HL-60 (cell line): Measurements from ENCODE around the gene PC.

Source experiments
- DNase-seq, 2 experiments: peaks; one replicate each; pipeline ENCODE4 v3.0.0-alpha.2; 2010 to 2020; ENCODE audit warnings: low read depth in 1 of 2, low spot score in 1 of 2
- H3K27ac ChIP-seq: fragments of 250-450 bp; sonication (Bioruptor Pico); replicated peaks from 2 replicates; pipeline ENCODE4 v1.5.1; 2020; ENCODE audit warnings: mild to moderate bottlenecking, moderate library complexity
- H3K27me3 ChIP-seq: fragments of 250-450 bp; sonication (Bioruptor Pico); 2 replicates; pipeline ENCODE4 v1.5.1; 2021; ENCODE audit warnings: mild to moderate bottlenecking, moderate library complexity; ENCODE audit not compliant: insufficient read depth, poor library complexity, severe bottlenecking
- H3K4me3 ChIP-seq: replicated peaks from 2 replicates; pipeline ENCODE4 v1.5.1; 2011; ENCODE audit warnings: mild to moderate bottlenecking, control low read depth, low read length; ENCODE audit not compliant: insufficient read depth
- GABPA ChIP-seq: IDR thresholded peaks from 2 replicates; pipeline ENCODE4 v1.6.1; 2012; ENCODE audit warnings: low read depth
- POLR2AphosphoS5 ChIP-seq: IDR thresholded peaks from 2 replicates; pipeline ENCODE4 v1.6.1; 2012; ENCODE audit warnings: low read depth
- SPI1 ChIP-seq: IDR thresholded peaks from 2 replicates; pipeline ENCODE4 v1.6.1; 2012; ENCODE audit warnings: low read depth, mild to moderate bottlenecking, borderline replicate concordance
- TF ChIP-seq, protein P1 (sequence below): IDR thresholded peaks from one replicate; pipeline ENCODE4 v1.5.1; 2011; ENCODE audit warnings: low read length, control low read depth, inconsistent platforms; ENCODE audit not compliant: insufficient read depth
- TF ChIP-seq, protein P2 (sequence below): IDR thresholded peaks from 2 replicates; pipeline ENCODE4 v1.6.1; 2012; ENCODE audit warnings: low read depth; ENCODE audit not compliant: insufficient replicate concordance

PC gene

DNA sequence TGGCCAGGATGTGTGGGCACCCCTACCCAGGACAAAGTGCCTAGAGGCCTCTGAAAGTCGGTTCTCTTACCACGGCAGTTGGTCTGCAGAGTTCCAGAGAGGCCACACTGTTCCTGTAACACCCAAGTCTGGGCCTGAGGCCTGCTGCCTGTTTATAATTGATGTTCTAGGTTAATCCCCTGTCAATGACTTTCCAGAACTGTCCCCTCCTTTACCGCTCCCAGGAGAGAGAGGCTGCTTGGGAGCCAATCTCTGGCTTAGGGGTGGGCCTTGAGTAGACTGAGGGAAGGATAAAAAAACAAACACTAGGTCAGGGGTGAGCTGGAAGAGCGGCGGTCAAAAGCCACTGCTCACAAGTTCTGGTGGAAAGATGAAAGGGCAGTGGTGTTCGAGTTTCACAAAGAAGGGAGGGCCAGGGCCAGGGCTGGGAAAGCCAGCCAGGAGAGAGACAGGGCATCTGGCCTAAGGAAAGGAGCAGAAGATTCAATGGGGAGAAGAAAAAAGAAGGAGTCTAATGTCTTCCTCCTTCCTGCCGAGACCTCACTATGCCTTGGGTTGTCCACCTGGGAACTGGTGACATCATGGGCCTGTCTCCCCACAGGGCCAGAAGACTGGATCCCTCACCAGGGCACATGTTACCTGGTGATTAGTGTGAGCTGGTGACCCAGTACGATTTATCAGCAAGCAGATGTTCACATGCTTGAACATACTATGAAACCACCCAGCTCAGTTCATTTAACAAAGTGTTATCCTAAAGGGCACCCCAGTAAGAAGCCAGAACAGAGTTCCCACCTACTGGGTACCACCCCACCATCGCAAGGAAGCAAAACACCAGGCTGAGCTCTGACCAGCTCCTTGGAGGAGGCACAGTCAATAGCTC is 50.2 kb downstream of the PC start:
- Histone ChIP-seq H3K27me3 (no peaks in the 10 kb centered on the region), H3K27ac (no peak overlapping the region), H3K4me3 (no peak overlapping the region)
- TF ChIP-seq GABPA (no peak), SPI1 (no peak), POLR2AphosphoS5 (no peak)
- TF ChIP-seq, protein P1, sequence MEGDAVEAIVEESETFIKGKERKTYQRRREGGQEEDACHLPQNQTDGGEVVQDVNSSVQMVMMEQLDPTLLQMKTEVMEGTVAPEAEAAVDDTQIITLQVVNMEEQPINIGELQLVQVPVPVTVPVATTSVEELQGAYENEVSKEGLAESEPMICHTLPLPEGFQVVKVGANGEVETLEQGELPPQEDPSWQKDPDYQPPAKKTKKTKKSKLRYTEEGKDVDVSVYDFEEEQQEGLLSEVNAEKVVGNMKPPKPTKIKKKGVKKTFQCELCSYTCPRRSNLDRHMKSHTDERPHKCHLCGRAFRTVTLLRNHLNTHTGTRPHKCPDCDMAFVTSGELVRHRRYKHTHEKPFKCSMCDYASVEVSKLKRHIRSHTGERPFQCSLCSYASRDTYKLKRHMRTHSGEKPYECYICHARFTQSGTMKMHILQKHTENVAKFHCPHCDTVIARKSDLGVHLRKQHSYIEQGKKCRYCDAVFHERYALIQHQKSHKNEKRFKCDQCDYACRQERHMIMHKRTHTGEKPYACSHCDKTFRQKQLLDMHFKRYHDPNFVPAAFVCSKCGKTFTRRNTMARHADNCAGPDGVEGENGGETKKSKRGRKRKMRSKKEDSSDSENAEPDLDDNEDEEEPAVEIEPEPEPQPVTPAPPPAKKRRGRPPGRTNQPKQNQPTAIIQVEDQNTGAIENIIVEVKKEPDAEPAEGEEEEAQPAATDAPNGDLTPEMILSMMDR, result no peak
- TF ChIP-seq, protein P2, sequence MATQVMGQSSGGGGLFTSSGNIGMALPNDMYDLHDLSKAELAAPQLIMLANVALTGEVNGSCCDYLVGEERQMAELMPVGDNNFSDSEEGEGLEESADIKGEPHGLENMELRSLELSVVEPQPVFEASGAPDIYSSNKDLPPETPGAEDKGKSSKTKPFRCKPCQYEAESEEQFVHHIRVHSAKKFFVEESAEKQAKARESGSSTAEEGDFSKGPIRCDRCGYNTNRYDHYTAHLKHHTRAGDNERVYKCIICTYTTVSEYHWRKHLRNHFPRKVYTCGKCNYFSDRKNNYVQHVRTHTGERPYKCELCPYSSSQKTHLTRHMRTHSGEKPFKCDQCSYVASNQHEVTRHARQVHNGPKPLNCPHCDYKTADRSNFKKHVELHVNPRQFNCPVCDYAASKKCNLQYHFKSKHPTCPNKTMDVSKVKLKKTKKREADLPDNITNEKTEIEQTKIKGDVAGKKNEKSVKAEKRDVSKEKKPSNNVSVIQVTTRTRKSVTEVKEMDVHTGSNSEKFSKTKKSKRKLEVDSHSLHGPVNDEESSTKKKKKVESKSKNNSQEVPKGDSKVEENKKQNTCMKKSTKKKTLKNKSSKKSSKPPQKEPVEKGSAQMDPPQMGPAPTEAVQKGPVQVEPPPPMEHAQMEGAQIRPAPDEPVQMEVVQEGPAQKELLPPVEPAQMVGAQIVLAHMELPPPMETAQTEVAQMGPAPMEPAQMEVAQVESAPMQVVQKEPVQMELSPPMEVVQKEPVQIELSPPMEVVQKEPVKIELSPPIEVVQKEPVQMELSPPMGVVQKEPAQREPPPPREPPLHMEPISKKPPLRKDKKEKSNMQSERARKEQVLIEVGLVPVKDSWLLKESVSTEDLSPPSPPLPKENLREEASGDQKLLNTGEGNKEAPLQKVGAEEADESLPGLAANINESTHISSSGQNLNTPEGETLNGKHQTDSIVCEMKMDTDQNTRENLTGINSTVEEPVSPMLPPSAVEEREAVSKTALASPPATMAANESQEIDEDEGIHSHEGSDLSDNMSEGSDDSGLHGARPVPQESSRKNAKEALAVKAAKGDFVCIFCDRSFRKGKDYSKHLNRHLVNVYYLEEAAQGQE, result no peak
- no peak for DNase-seq

DNA sequence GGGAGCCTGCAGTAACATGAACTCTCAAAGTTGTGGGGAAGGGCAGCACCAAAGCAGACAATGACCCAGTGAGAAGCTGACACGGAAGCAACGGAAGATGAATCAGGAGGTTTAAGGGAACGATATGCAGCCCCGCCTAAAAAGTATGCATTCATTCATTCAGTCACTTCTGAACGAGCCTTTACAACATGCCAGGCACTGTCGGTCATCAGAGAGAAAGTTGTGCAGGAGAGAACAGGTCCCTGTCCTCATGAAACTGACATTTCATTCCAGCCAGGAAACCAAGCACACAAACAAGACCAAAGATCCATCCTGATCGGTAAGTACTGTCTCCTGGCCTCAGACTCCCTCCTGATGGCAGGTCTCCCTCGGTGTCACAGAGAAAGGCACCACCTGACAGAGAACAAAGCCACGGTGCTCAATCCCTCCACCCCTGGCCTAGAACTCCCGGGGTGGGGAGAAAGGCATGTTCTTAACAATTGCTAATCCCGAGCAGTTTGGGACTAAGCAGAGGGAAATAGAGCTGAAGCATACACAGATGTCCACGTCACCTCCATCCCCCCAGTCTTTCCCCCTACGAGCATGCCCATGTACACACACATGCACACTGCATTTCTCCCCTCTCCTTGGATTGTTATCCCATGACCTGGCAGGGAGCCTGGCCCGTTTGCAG is 52.0 kb downstream of the PC start:
- TF ChIP-seq GABPA (no peak), SPI1 (no peak), POLR2AphosphoS5 (no peak)
- TF ChIP-seq, protein P1, result no peak
- TF ChIP-seq, protein P2, result no peak
- no peak overlapping the region for H3K27ac ChIP-seq
- H3K4me3 ChIP-seq, result no peak overlapping the region
- no peak for DNase-seq
- no peaks in the 10 kb centered on the region for H3K27me3 ChIP-seq

DNA sequence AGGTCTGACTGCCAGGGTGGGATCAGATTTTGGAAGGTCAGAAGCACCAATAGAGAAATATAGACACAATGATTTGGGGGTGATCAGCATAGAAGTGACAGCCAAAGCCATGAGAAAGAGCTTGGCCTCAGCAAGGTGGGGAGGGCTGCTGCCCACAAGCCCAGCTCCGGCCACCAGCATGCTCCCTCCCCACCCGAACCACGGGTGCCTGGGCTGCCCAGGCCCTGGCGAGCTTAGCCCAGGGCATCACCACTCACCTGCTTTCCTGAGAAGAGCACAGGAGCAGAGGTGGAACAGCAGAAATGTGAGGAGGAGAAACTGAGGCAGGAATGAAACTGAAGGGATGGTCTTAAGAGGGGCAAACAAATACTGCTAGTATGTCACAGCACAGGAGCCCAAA is 52.6 kb downstream of the PC start:
- TF ChIP-seq, protein P2, result no peak
- TF ChIP-seq, protein P1, result no peak
- TF ChIP-seq GABPA, result no peak
- TF ChIP-seq SPI1, result no peak
- TF ChIP-seq POLR2AphosphoS5, result no peak
- H3K4me3 ChIP-seq, result no peak overlapping the region
- no peak overlapping the region for H3K27ac ChIP-seq
- no peaks in the 10 kb centered on the region for H3K27me3 ChIP-seq
- DNase-seq, result no peak
